GM19328 (cell line): ENCODE measurements around the gene EPHA6.

ENCODE experiments used
- ATAC-seq: cut with Tn5 transposase; IDR thresholded peaks from one replicate; pipeline ENCODE4 v1.9.1; 2021; ENCODE audit warnings: mild to moderate bottlenecking, moderate library complexity; ENCODE audit not compliant: unreplicated experiment

The EPHA6 gene

GRCh38 chr3:97764407-97765238, 950.2 kb downstream of the EPHA6 start, which contains the start of gene ARL6:
TSS of gene ARL6 (plus strand) at chr3:97764758. CDS start at chr3:97768108, 3,350 bp downstream.
- peak; percentile 97 for ATAC-seq

- ATAC-seq = no peak
Measured at GRCh38 chr3:97765336-97765735, 950.9 kb downstream of the EPHA6 start.

DNA sequence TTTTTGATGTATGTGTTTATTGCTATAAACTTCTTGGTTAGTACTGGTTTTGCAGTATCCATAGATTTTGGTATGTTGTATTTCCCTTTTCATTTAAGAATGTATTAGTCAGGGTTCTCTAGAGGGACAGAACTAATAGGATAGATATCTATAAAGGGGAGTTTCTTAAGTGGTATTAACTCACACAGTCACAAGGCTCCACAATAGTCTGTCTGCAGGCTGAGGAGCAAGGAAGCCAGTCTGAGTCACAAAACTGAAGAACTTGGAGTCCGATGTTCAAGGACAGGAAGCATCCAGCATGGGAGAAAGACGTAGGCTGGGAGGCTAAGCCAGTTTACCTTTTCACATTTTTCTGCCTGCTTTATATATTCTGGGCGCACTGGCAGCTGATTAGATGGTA, 958.5 kb downstream of the EPHA6 start:
- no peak for ATAC-seq

GRCh38 chr3:97778152-97778551, 963.8 kb downstream of the EPHA6 start:
- no peak for ATAC-seq

GRCh38 chr3:97793420-97794019, 979.1 kb downstream of the EPHA6 start:
- peak; percentile 52 for ATAC-seq

GRCh38 chr3:97795951-97796350, 981.6 kb downstream of the EPHA6 start:
- ATAC-seq = no peak
